GM12891 (cell line): Measurements from ENCODE around the gene FOXF2.

Source experiments
- PAX5 ChIP-seq: IDR thresholded peaks from 2 replicates; pipeline ENCODE4 v1.6.1; 2011; ENCODE audit warnings: low read length, moderate library complexity, mild to moderate bottlenecking; ENCODE audit not compliant: insufficient read depth, severe bottlenecking
- POLR2A ChIP-seq: IDR thresholded peaks from 2 replicates; pipeline ENCODE4 v1.6.1; 2011; ENCODE audit warnings: low read depth, low read length, control low read depth
- POLR2AphosphoS5 ChIP-seq: IDR thresholded peaks from 2 replicates; pipeline ENCODE4 v1.6.1; 2011; ENCODE audit warnings: low read depth, low read length, control low read depth
- POU2F2 ChIP-seq: IDR thresholded peaks from 2 replicates; pipeline ENCODE4 v1.6.1; 2011; ENCODE audit warnings: low read depth, mild to moderate bottlenecking, control low read depth, low read length, moderate library complexity
- SPI1 ChIP-seq: IDR thresholded peaks from 2 replicates; pipeline ENCODE4 v1.6.1; 2011; ENCODE audit warnings: low read depth, low read length, control low read depth
- TAF1 ChIP-seq: IDR thresholded peaks from 2 replicates; pipeline ENCODE4 v1.6.1; 2011; ENCODE audit warnings: low read depth, low read length, control low read depth

DNA sequence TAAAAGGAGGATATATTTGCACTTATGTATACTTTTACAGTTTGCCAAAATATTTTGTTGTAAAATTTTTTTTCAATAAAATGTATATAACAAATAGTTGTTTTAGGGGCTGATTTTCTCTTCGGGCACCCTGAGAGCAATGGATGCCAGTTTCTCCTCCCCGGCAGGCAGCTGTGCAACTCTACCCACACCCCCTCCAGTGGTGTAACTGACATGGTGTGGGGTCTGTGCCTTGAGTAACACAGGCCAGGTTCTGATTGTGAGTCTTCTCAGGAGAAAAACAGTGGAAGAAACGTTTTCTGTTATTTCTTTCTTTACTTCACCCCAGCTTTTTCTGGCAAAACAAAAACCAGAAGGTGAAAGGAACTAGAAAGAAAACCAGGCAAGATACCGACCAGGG, 6.1 kb downstream of the FOXF2 start:
- no peak for TF ChIP-seq POU2F2
- no peak for TF ChIP-seq POLR2AphosphoS5
- TF ChIP-seq PAX5: no peak
- TF ChIP-seq POLR2A: no peak
- TF ChIP-seq TAF1: no peak
- no peak for TF ChIP-seq SPI1
